ENCODE measurements around the gene FRMD3.
"Not testable (repeated sequence)": the region's sequence is repeated elsewhere in the genome, so short reads cannot be mapped to it uniquely, and the experiment has no call there.

FRMD3 gene

DNA sequence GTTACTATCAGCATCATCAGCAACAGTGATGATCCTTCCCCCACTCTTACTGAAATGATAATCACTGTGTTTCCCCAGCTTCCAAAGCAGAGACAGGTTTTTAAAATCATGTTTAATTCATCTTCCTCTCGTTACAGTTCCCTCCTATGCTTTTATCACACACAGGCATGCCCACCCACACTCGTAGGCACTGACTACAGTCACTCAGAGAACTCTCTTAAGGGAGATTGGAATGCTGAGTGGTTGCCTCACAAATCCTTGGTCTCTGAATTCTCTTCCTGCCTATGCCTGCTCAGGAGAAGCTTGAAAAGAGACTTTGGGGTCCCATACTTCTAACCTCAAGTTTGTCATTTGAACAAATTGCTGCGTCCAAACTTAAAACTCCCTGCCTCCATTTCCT, 179.2 kb downstream of the FRMD3 start:
- TF ChIP-seq, protein P1, sequence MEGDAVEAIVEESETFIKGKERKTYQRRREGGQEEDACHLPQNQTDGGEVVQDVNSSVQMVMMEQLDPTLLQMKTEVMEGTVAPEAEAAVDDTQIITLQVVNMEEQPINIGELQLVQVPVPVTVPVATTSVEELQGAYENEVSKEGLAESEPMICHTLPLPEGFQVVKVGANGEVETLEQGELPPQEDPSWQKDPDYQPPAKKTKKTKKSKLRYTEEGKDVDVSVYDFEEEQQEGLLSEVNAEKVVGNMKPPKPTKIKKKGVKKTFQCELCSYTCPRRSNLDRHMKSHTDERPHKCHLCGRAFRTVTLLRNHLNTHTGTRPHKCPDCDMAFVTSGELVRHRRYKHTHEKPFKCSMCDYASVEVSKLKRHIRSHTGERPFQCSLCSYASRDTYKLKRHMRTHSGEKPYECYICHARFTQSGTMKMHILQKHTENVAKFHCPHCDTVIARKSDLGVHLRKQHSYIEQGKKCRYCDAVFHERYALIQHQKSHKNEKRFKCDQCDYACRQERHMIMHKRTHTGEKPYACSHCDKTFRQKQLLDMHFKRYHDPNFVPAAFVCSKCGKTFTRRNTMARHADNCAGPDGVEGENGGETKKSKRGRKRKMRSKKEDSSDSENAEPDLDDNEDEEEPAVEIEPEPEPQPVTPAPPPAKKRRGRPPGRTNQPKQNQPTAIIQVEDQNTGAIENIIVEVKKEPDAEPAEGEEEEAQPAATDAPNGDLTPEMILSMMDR (IDR thresholded peaks at IDR 0.05; ENCODE audit: low read depth, low read length, missing control alignments) = no peak
- in situ Hi-C loops (cut with HindIII; ENCODE audit: low sequenced_read_pairs) = no loop called here
- H3K4me3 ChIP-seq (ENCODE audit: low read depth, low read length) = no peak overlapping the region
- DNase-seq (ENCODE audit: low read depth) = no peak

DNA sequence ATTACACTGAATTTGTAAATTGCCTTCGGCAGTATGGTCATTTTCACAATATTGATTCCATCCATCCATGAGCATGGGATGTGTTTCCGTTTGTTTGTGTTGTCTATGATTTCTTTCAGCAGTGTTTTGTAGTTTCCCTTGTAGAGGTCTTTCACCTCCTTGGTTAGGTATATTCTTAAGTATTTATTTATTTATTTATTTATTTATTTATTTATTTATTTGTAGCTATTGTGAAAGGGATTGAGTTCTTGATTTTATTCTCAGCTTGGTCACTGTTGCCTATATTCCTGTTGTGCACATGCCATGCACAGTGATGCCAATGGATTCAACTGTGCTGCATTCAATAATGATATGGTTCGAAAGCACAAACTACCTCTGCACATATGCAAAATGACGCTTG, 179.7 kb downstream of the FRMD3 start:
- in situ Hi-C loops (cut with HindIII; ENCODE audit: low sequenced_read_pairs); H3K4me3 ChIP-seq (ENCODE audit: low read depth, low read length); DNase-seq (ENCODE audit: low read depth): not testable (repeated sequence)

DNA sequence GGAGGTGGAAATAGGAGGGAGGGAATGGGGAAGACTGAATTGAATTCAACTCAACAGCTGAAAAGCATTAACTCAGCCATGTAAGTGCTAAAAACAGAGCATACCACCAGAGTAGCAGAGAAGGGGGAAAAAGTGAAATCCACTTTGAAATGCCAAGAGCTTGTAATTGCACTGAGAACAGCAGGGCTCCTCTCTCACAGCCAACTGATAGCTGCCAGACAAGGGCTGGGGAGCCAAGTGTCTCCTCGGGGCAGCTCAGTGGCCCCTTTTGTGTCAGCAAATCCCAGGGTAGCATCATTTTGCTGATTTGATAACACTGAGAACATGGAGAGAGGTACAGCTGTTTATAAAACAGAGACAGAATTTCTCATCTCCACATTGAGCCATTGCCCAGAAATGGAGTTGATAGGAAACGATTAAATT, 182.5 kb downstream of the FRMD3 start:
- DNase-seq (ENCODE audit: low read depth) = no peak
- in situ Hi-C loops (cut with HindIII; ENCODE audit: low sequenced_read_pairs) = no loop called here
- H3K4me3 ChIP-seq (ENCODE audit: low read depth, low read length) = no peak overlapping the region
- TF ChIP-seq, protein P1 (IDR thresholded peaks at IDR 0.05; ENCODE audit: low read depth, low read length, missing control alignments) = no peak

DNA sequence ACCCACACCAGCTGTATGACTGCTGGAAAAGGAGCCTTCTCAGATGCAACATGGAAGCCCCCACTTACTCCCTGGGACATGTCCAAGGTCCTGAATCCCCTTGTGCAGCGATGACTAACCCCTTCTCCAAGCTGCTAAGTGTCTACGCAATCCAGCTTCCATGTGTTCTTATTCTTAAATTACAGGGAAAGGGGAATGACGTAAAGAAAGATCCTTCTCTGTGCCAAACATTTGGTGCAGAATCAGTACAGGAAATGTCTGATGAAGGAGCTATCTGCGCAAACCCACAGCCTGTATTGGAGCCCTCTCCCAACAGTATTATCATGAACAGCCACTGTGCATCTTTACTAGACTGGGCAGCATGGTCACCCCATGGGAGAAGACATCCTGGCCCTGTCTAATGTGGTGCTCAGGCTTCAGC, 183.2 kb downstream of the FRMD3 start:
- TF ChIP-seq, protein P1 (IDR thresholded peaks at IDR 0.05; ENCODE audit: low read depth, low read length, missing control alignments) = no peak
- peak; percentile 9 for DNase-seq (ENCODE audit: low read depth)
- H3K4me3 ChIP-seq (ENCODE audit: low read depth, low read length) = no peak overlapping the region
- in situ Hi-C loops (cut with HindIII; ENCODE audit: low sequenced_read_pairs) = no loop called here

DNA sequence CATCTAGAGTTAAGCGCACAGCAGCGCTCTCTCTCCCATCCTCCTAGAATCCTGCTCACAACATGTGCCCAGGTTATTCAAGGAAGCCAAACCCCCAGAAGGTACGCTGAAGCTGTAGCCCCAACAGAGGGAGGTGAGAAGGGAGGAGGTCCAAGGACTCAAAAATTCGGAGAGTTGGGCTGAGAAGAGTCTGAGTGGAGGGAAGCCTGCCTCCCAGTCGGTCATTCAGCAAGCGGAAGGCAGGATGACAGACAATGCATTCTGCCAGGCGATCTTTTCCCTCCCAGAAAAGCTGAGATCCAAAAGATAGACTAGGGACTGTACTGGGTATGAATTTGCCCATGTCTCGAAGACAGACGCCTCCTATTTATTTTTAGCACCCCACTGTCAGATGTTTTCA, 189.2 kb downstream of the FRMD3 start:
- no peak for DNase-seq (ENCODE audit: low read depth)
- H3K4me3 ChIP-seq (ENCODE audit: low read depth, low read length) = no peak overlapping the region
- in situ Hi-C loops (cut with HindIII; ENCODE audit: low sequenced_read_pairs) = loop anchor here (25.0 kb wide), 1 partner anchor 163 kb away; no protein-coding TSS in a partner anchor
- TF ChIP-seq, protein P1 (IDR thresholded peaks at IDR 0.05; ENCODE audit: low read depth, low read length, missing control alignments) = no peak

DNA sequence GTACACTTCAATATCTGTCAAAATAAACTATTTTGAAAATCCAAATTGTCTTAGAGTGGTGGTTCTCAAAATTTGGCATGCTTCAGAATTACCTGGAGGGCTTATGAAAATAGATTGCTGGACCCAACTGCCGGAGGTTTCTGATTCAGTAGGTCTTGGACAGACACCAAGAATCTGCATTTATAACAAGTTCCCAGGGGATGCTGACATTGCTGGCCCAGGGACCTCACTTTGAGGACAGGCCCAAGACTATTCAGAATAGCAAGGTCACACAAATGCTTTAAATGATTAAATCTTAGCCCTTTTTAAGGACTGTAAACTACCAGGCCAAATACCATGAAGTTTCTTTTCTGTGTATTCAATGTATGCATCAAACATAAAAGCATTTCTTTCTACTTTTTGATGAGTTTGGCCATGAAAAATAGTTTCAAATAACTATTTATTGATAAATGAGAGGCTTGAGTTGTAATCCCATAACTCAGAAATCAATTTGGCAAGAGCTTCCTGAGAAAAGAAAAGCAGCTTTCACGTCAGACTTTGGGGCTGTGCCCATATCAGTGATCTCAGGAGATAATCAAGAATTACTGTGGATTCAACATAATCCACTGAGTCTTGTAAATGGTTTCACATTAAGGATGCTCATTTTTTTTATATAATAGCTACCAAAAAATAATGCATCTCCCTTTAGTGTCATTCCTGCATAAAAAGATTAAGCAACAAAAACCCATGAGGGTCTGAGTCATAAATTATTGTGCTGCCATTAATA, 191.4 kb downstream of the FRMD3 start:
- no peak overlapping the region for H3K4me3 ChIP-seq (ENCODE audit: low read depth, low read length)
- DNase-seq (ENCODE audit: low read depth) = no peak
- in situ Hi-C loops (cut with HindIII; ENCODE audit: low sequenced_read_pairs) = loop anchor here (25.0 kb wide), 1 partner anchor 165 kb away; no protein-coding TSS in a partner anchor
- TF ChIP-seq, protein P1 (IDR thresholded peaks at IDR 0.05; ENCODE audit: low read depth, low read length, missing control alignments) = no peak

DNA sequence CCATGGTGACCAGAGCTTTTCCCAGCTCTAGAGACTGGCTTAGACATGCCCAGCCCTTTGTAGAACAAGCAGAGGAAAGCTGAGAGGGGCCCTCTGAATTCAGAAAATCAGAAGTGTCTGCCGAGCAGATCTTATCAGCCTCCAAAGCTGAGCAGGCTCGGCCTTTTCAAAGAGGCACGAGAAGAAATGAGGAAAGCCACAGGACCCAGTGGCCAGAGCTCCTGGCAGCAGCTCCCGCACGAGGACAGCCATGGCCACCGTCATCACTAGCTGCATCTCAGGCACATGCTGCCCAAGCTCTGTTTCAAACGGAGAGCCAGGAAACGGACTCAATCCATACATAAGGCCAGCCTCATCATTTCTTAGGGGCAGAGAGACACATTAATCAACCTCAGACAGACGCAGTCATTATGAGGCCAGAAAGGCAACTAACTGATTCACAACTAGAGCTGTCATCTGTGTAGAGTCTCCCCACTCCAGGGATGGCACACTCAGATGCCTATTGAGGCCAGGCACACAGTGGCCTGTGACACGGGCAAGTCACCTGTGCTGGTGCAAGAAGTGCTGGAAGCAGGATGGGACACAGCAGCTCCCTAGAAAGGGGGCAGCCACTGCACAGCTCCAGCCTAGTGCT, 194.7 kb downstream of the FRMD3 start:
- DNase-seq (ENCODE audit: low read depth) = no peak
- no peak overlapping the region for H3K4me3 ChIP-seq (ENCODE audit: low read depth, low read length)
- in situ Hi-C loops (cut with HindIII; ENCODE audit: low sequenced_read_pairs) = loop anchor here (25.0 kb wide), 1 partner anchor 169 kb away; no protein-coding TSS in a partner anchor
- TF ChIP-seq, protein P1 (IDR thresholded peaks at IDR 0.05; ENCODE audit: low read depth, low read length, missing control alignments) = no peak
